Keratinocyte (primary cell): ENCODE results near the gene MAML2. TPM values are rescaled to one million over a fixed set of nuclear protein-coding genes. Genes with fewer than 3 reads are reported as not detected.

Experiments
- DNase-seq: peaks from one replicate; pipeline ENCODE4 v3.0.0-alpha.2; 2011; ENCODE audit warnings: low read depth, missing footprints, low spot score
- FAIRE-seq: peaks from 2 replicates; lab custom pipeline; 2011; peaks lifted over from hg19 to GRCh38; lab: Jason Lieb, UNC
- H2AFZ ChIP-seq: 2 replicates; pipeline ENCODE4 v1.6.0; 2012; ENCODE audit warnings: low read length, control low read depth, inconsistent platforms; ENCODE audit not compliant: control insufficient read depth
- H3K27ac ChIP-seq: 2 replicates; pipeline ENCODE4 v1.5.1; 2011; ENCODE audit warnings: low read length; ENCODE audit not compliant: control insufficient read depth, insufficient read depth
- H3K27me3 ChIP-seq: 3 replicates; pipeline ENCODE4 v1.6.0; 2011; ENCODE audit warnings: low read length; ENCODE audit not compliant: control insufficient read depth, insufficient read depth; ENCODE audit errors: extremely low read depth
- H3K36me3 ChIP-seq, 2 experiments: 2 replicates in 1 of 2; 3 replicates in 1 of 2; pipeline ENCODE4 v1.5.1; 2011; ENCODE audit warnings: low read length in 2 of 2, mild to moderate bottlenecking in 1 of 2; ENCODE audit not compliant: control insufficient read depth in 2 of 2, insufficient read depth in 2 of 2; ENCODE audit errors: extremely low read depth in 1 of 2
- H3K4me1 ChIP-seq: 3 replicates; pipeline ENCODE4 v1.5.1; 2011; ENCODE audit warnings: low read length; ENCODE audit not compliant: control insufficient read depth, insufficient read depth; ENCODE audit errors: extremely low read depth
- H3K4me2 ChIP-seq: 3 replicates; pipeline ENCODE4 v1.6.0; 2011; ENCODE audit warnings: low read depth, low read length; ENCODE audit not compliant: control insufficient read depth, insufficient read depth; ENCODE audit errors: extremely low read depth
- H3K4me3 ChIP-seq, 3 experiments: fragments of 200-600 bp in 1 of 3; sonication (generic) in 1 of 3; 2 replicates in 2 of 3; 3 replicates in 1 of 3; pipeline ENCODE4 v1.5.1; 2011 to 2016; ENCODE audit warnings: low read length in 3 of 3, mild to moderate bottlenecking in 3 of 3, control low read depth in 2 of 3, inconsistent platforms in 1 of 3, low read depth in 1 of 3, mixed read lengths in 1 of 3, mixed run types in 1 of 3, moderate library complexity in 1 of 3; ENCODE audit not compliant: control insufficient read depth in 2 of 3, insufficient read depth in 2 of 3; ENCODE audit errors: extremely low read depth in 1 of 3
- H3K79me2 ChIP-seq: 2 replicates; pipeline ENCODE4 v1.6.0; 2012; ENCODE audit warnings: low read length; ENCODE audit not compliant: control insufficient read depth, insufficient read depth
- H3K9ac ChIP-seq: 3 replicates; pipeline ENCODE4 v1.6.0; 2011; ENCODE audit warnings: low read length; ENCODE audit not compliant: control insufficient read depth, insufficient read depth; ENCODE audit errors: extremely low read depth
- H3K9me1 ChIP-seq: 3 replicates; pipeline ENCODE4 v1.6.0; 2011; ENCODE audit warnings: low read length; ENCODE audit not compliant: control insufficient read depth, insufficient read depth; ENCODE audit errors: extremely low read depth
- H3K9me3 ChIP-seq: 2 replicates; pipeline ENCODE4 v1.5.1; 2012; ENCODE audit warnings: low read depth, low read length; ENCODE audit not compliant: control insufficient read depth
- H4K20me1 ChIP-seq: 3 replicates; pipeline ENCODE4 v1.6.0; 2011; ENCODE audit warnings: low read length; ENCODE audit not compliant: control insufficient read depth, insufficient read depth; ENCODE audit errors: extremely low read depth
- EZH2 ChIP-seq: IDR thresholded peaks from one replicate; pipeline ENCODE4 v1.6.1; 2012; ENCODE audit warnings: inconsistent platforms, mild to moderate bottlenecking, low read length, moderate library complexity
- dilution Hi-C: fragments of 300-500 bp; cut with MboI; formaldehyde crosslinking; loops from one replicate; pipeline ENCODE4 v1.7.0; 2020; ENCODE audit warnings: low sequenced_read_pairs; ENCODE audit not compliant: extremely low pct_ligation_motif_present
- polyA plus RNA-seq, 5 experiments: library from polyadenylated mRNA; depleted of rRNA in 3 of 5; stranded (reverse) in 3 of 5; stranded (forward) in 1 of 5; unstranded in 1 of 5; fragments of >200 nt; gene quantifications; 1 replicate in 1 of 5; 2 replicates in 3 of 5; 3 replicates in 1 of 5; pipeline versions ENCODE4 v1.2.1 to v1.2.3, GENCODE V29; 2011 to 2012; ENCODE audit warnings: missing spikeins in 2 of 5, low read depth in 1 of 5, low replicate concordance in 1 of 5
- TF ChIP-seq, protein P1 (sequence below), 3 experiments: IDR thresholded peaks in 1 of 3; conservative IDR thresholded peaks in 1 of 3; optimal IDR thresholded peaks in 1 of 3; 2 replicates in 2 of 3; 3 replicates in 1 of 3; pipeline versions ENCODE3 to v1.5.1; 2011; ENCODE audit warnings: low read length in 3 of 3, mild to moderate bottlenecking in 3 of 3, moderate library complexity in 2 of 3, control low read depth in 1 of 3, inconsistent platforms in 1 of 3; ENCODE audit not compliant: insufficient read depth in 2 of 3; ENCODE audit errors: extremely low read depth in 1 of 3

MAML2 gene
- polyA plus RNA-seq, 1 donor (not counting 4 experiments of a cell fraction or from before 2014, with no cell fraction given), result 4.2 TPM

DNA sequence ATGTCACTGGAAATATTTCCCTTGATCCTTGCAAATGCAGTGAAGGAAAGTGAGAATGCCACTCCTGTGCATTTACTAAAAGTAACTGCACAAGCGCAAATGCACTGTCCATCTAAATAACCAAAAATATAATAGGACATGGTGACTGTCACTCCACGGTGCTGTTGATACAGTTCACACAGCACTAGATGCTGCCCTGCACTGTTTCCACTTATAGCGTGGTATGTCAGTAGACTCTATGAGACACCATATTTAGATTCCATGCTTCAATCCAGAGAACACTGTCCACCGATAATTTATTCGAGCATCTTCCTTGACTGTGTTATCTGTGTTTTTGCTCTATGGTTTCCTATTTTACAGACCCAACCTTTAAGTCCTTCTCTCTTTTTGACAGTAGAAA is 125.8 kb downstream of the MAML2 start:
- Histone ChIP-seq H3K9me1 (no peaks in the 10 kb centered on the region), H2AFZ (no peak overlapping the region), H3K27me3 (no peaks in the 10 kb centered on the region), H3K36me3 (no peaks in the 10 kb centered on the region), H3K9me3 (no peaks in the 10 kb centered on the region), H3K79me2 (no peaks in the 10 kb centered on the region), H3K9ac (no peak overlapping the region), H3K4me3 (no peak overlapping the region), H3K4me2 (no peak overlapping the region), H3K4me1 (peaks cover 6% of the 10 kb centered on the region), H4K20me1 (no peaks in the 10 kb centered on the region), H3K27ac (no peak overlapping the region)
- no peak for TF ChIP-seq EZH2
- TF ChIP-seq, protein P1, sequence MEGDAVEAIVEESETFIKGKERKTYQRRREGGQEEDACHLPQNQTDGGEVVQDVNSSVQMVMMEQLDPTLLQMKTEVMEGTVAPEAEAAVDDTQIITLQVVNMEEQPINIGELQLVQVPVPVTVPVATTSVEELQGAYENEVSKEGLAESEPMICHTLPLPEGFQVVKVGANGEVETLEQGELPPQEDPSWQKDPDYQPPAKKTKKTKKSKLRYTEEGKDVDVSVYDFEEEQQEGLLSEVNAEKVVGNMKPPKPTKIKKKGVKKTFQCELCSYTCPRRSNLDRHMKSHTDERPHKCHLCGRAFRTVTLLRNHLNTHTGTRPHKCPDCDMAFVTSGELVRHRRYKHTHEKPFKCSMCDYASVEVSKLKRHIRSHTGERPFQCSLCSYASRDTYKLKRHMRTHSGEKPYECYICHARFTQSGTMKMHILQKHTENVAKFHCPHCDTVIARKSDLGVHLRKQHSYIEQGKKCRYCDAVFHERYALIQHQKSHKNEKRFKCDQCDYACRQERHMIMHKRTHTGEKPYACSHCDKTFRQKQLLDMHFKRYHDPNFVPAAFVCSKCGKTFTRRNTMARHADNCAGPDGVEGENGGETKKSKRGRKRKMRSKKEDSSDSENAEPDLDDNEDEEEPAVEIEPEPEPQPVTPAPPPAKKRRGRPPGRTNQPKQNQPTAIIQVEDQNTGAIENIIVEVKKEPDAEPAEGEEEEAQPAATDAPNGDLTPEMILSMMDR (optimal IDR thresholded peaks at IDR 0.05 in 1 of 3, IDR thresholded peaks at IDR 0.05 in 1 of 3, conservative IDR thresholded peaks at IDR 0.05 in 1 of 3; ENCODE audit: extremely low read depth in 1 of 3, insufficient read depth in 2 of 3, low read length in 3 of 3), result no peak
- no peak for FAIRE-seq
- no peak for DNase-seq
- dilution Hi-C loops, result loop anchor here (5.0 kb wide), 1 partner anchor 60 kb away; no protein-coding TSS in a partner anchor

DNA sequence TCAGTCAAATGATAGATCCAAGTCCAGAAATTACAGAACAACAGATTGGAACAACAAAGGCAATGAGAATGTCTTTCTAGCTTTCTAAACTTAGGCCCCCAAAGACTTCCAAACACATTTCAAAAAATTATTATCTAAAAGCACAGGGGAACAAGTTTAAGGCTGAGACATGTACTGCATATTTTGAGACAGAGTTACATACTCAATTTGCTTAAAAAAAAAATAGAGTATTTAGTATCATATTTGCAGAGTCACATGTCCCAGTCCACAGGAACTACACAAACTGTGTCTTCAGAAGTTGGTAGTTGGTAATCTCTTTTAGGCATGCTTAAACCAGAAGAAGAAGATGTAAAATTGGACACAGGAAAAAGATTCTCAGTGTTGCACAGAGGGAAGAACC is 127.2 kb downstream of the MAML2 start:
- H3K4me2 ChIP-seq, result no peak overlapping the region
- dilution Hi-C loops, result loop anchor here (5.0 kb wide), 1 partner anchor 61 kb away; no protein-coding TSS in a partner anchor
- no peak overlapping the region for H3K9ac ChIP-seq

More for the DNA sequence above, 127.2 kb downstream of the MAML2 start:
- no peaks in the 10 kb centered on the region for H3K9me1 ChIP-seq
- H3K36me3 ChIP-seq, result no peaks in the 10 kb centered on the region
- no peaks in the 10 kb centered on the region for H4K20me1 ChIP-seq
- no peak overlapping the region for H3K27ac ChIP-seq
- H3K79me2 ChIP-seq, result no peaks in the 10 kb centered on the region
- peaks cover 7% of the 10 kb centered on the region for H3K4me1 ChIP-seq
- no peaks in the 10 kb centered on the region for H3K27me3 ChIP-seq
- TF ChIP-seq, protein P1 (optimal IDR thresholded peaks at IDR 0.05 in 1 of 3, IDR thresholded peaks at IDR 0.05 in 1 of 3, conservative IDR thresholded peaks at IDR 0.05 in 1 of 3; ENCODE audit: extremely low read depth in 1 of 3, insufficient read depth in 2 of 3, low read length in 3 of 3), result no peak
- no peak for TF ChIP-seq EZH2
- H3K4me3 ChIP-seq, result no peak overlapping the region
- H2AFZ ChIP-seq, result no peak overlapping the region
- no peak for FAIRE-seq
- no peaks in the 10 kb centered on the region for H3K9me3 ChIP-seq
- no peak for DNase-seq
